Neural progenitor cell (in vitro differentiated cells): Measurements from ENCODE around the gene TAF4B.

Experiments
- CTCF ChIP-seq: fragments of 200-600 bp; sonication (generic); IDR thresholded peaks from 2 replicates; pipeline ENCODE4 v1.5.1; 2017; ENCODE audit warnings: antibody characterized with exemption, mild to moderate bottlenecking
- EZH2phosphoT487 ChIP-seq: fragments of 200-600 bp; sonication (generic); IDR thresholded peaks from 2 replicates; pipeline ENCODE4 v1.6.1; 2017; ENCODE audit warnings: antibody characterized with exemption

- TF ChIP-seq CTCF: no peak
- no peak for TF ChIP-seq EZH2phosphoT487
Measured at GRCh38 chr18:26207937-26208336, 18.3 kb upstream of the TAF4B start.
